Retinal pigment epithelial cell (primary cell): ENCODE data around the gene LRRC45.

Source experiments
- DNase-seq: peaks from one replicate; pipeline ENCODE4 v3.0.0-alpha.2; 2010; ENCODE audit warnings: low read depth
- H3K4me3 ChIP-seq: 2 replicates; pipeline ENCODE4 v1.5.1; 2011; ENCODE audit warnings: mild to moderate bottlenecking, low read length, control low read depth, moderate library complexity
- TF ChIP-seq, protein P1 (sequence below): conservative IDR thresholded peaks from 2 replicates; pipeline ENCODE4 v1.5.1; 2011; ENCODE audit warnings: low read depth, low read length, control low read depth, inconsistent platforms

The LRRC45 gene

DNA sequence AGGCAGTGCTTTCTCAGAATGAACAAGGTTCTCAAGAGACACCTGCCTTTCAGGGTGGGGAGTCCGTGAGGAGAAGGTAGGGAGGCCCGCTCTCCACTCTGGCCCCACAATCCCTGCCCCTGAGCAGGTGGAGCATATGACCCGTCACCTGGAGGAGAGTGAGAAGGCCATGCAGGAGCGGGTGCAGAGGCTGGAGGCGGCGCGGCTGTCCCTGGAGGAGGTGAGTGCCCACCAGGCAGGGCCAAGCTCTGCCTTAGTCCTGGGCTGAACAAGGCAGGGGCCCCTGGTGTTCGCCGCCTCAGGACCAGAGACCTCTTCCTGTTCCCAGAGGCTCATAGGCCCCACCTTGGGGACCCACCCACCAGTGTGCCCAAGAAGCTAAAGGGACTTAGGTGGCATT, 5.9 kb downstream of the LRRC45 start:
- DNase-seq, result no peak
- TF ChIP-seq, protein P1, sequence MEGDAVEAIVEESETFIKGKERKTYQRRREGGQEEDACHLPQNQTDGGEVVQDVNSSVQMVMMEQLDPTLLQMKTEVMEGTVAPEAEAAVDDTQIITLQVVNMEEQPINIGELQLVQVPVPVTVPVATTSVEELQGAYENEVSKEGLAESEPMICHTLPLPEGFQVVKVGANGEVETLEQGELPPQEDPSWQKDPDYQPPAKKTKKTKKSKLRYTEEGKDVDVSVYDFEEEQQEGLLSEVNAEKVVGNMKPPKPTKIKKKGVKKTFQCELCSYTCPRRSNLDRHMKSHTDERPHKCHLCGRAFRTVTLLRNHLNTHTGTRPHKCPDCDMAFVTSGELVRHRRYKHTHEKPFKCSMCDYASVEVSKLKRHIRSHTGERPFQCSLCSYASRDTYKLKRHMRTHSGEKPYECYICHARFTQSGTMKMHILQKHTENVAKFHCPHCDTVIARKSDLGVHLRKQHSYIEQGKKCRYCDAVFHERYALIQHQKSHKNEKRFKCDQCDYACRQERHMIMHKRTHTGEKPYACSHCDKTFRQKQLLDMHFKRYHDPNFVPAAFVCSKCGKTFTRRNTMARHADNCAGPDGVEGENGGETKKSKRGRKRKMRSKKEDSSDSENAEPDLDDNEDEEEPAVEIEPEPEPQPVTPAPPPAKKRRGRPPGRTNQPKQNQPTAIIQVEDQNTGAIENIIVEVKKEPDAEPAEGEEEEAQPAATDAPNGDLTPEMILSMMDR, result no peak
- no peak overlapping the region for H3K4me3 ChIP-seq

DNA sequence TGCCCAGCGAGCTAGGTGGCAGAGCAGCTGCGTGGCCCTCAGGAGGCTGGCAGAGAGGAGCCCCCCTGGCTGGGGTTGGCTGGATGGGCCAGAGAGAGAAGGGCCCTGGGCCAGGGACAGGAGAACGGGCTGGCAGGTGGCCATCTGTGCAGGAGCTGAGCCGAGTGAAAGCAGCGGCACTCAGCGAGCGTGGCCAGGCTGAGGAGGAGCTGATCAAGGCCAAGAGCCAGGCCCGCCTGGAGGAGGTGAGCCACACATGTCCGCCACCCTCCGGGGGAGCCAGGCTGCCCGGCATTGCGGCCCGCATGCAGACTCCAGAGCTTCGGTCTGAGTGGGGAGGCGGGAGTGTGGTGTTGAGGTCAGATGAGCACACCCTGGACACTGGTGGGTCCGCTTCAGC, 6.3 kb downstream of the LRRC45 start:
- no peak for DNase-seq
- TF ChIP-seq, protein P1, result no peak
- no peak overlapping the region for H3K4me3 ChIP-seq

DNA sequence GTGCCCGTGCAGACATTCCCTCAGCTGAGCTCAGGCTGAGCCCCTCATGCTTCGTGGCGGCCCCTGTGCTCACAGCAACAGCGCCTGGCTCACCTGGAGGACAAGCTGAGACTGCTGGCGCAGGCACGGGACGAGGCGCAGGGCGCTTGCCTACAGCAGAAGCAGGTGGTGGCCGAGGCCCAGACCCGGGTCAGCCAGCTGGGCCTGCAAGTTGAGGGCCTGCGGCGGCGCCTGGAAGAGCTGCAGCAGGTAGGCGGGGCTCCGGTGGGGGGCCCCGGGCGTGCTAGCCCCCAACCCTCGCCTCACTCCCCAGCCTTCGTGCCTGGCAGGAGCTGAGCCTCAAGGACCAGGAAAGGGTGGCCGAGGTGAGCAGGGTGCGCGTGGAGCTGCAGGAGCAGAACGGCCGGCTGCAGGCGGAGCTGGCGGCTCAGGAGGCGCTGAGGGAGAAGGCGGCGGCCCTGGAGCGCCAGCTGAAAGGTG, 6.9 kb downstream of the LRRC45 start:
- TF ChIP-seq, protein P1, result no peak
- DNase-seq, result no peak
- no peak overlapping the region for H3K4me3 ChIP-seq

DNA sequence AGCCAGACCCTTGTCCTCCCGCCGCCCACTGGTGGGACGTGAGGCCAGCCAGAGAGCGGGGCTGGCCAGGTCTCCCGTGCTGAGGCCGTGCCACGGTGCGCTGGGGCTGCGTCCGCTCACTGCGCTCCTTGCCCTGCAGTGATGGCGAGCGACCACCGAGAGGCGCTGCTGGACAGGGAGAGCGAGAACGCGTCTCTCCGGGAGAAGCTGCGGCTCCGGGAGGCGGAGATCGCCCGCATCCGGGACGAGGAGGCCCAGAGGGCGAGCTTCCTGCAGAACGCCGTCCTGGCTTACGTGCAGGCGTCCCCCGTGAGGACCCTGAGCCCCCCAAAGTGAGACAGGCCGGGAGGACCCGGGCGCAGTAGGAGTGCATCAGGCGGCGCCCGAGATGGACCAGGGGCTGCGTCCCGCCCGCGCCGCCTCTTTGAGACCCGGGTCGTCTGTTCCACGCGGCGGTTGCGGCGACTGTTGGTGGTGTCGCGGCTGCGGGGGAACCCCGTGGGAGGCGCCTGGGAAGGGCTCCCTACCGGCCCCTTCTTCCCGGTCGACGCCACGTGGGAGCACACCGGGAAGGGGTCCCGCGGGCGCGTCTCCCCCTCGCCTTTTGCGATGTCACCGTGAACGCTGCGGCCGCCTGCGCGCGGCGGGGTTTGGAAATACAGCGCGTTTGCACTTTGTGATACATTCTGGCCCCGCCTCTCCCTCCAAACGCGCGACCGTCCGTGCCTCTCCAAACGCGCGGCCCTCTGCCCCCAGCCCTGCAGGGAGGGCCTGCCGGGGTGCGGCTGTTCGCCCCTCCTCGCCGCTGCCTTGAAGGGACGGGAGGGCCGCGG, 7.6 kb downstream of the LRRC45 start:
- TF ChIP-seq, protein P1, result peak; percentile 67
- H3K4me3 ChIP-seq, result peak overlapping the region; percentile 49
- peak; percentile 34 for DNase-seq

DNA sequence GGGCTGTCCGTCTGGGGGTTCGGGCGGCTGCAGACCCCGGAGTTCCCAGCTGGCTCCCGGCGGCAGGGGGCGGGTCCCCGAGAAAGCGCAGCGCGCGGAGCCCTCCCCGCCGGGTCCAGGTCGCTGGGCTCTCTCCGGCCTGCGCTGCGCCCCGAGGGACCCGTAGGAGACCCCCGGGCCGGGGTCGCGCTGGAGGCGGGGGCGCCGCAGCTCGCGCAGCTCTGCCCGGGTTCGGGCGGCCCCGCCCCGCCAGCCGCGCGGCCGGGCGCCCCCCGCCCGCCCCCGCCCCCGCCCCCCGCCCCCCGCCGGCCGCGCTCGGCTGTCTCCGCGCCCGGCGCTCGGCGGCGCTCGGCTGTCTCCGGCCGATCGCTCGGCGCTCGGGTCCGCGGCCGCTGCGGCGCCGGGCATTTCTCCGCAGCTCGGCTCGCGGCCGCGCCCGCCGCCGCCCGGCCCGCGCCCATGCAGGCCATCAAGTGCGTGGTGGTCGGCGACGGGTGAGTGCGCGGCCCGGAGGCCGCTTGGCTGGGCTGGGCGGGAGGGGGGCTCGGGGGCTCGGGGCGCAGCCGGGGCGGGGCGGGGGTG, 8.3 kb downstream of the LRRC45 start, which contains the start of gene RAC3:
TSS of gene RAC3 (plus strand) at position 376 of the 582 bp plus-strand sequence. CDS start at position 460, 84 bp downstream.
- TF ChIP-seq, protein P1, result no peak
- H3K4me3 ChIP-seq, result peak within 1 kb of the TSS; percentile 50
- no peak for DNase-seq

DNA sequence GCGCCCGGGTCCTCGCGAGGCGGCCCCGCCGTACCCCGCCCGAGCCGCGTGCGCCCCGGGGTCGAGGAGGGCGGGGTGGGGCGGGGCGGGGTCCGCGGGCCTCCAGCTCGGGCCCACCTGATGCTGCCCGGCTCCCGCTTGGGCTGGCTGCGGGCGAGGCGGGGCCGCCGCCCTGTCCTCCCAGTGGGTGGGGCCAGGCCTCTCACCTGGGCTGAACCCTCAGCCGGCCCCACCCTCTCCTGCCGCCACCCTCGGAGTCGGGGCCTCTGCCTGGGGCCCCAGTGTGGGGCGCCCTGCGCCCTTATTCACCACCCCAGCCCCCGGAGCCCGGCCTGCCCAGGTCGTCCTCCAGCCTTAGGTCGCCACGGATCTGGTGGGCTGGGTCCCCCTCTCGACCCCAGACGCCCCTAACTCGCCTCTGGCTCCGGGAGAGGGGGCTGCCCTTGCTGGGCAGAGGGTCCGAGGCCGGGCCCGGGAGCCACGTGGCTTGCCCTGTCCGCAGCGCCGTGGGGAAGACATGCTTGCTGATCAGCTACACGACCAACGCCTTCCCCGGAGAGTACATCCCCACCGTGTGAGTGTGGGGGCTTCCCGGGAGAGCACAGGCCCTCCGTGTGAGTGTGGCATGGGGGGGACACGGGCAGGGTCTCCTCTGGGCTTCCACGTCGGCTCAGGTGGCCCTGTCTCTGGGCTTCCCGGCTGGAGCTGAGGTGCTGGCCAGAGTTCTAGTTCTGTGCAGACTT, 9.0 kb downstream of the LRRC45 start:
- TF ChIP-seq, protein P1, result no peak
- DNase-seq, result no peak
- peak overlapping the region; percentile 50 for H3K4me3 ChIP-seq
